ENCODE measurements around the gene C10orf90.

The C10orf90 gene

GRCh38 chr10:126650161-126650560, 20.3 kb downstream of the C10orf90 start:
- no peaks in the 10 kb centered on the region for H3K27me3 ChIP-seq (ENCODE audit: insufficient read depth, low read depth)
- no peaks in the 10 kb centered on the region for H3K36me3 ChIP-seq (ENCODE audit: insufficient read depth)
- no peak overlapping the region for H2AFZ ChIP-seq (ENCODE audit: low read depth)
- no peaks in the 10 kb centered on the region for H4K20me1 ChIP-seq (ENCODE audit: insufficient read depth)
- no peaks in the 10 kb centered on the region for H3K79me2 ChIP-seq (ENCODE audit: insufficient read depth, low read depth)
- H3K27ac ChIP-seq, result no peak overlapping the region
- no peak overlapping the region for H3K9ac ChIP-seq
- no peak overlapping the region for H3K4me3 ChIP-seq (IDR thresholded peaks at IDR 0.05; ENCODE audit: insufficient read depth, low read depth, low read length)
- no peaks in the 10 kb centered on the region for H3K4me1 ChIP-seq (ENCODE audit: low read depth, poor library complexity, severe bottlenecking)
- no peak for TF ChIP-seq CTCF (conservative IDR thresholded peaks at IDR 0.05; ENCODE audit: low read depth, low read length)
- H3K4me2 ChIP-seq, result no peak overlapping the region

DNA sequence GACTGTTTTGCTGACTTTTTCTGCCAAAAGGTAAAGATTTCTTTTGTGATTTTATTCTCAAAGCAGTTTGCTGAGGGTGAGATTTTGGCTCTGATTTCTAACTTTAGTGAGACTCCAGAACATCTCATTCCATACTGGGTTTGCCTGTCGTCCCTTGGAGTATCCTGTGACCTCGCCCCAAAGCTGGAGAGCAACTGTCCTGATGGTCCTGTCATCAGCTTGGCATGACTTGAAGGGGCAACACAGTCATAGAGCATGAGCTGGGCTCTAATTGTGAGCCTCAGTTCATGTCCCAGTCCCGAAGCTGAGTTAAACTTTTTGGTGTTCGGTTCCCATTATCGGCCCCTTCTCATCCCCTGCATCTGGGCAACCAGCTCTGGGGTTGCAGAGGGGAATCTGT, 23.4 kb downstream of the C10orf90 start:
- no peaks in the 10 kb centered on the region for H3K79me2 ChIP-seq (ENCODE audit: insufficient read depth, low read depth)
- H3K4me3 ChIP-seq (IDR thresholded peaks at IDR 0.05; ENCODE audit: insufficient read depth, low read depth, low read length), result no peak overlapping the region
- no peaks in the 10 kb centered on the region for H3K36me3 ChIP-seq (ENCODE audit: insufficient read depth)
- H3K27ac ChIP-seq, result no peak overlapping the region
- no peak for TF ChIP-seq CTCF (conservative IDR thresholded peaks at IDR 0.05; ENCODE audit: low read depth, low read length)
- H3K4me1 ChIP-seq (ENCODE audit: low read depth, poor library complexity, severe bottlenecking), result no peaks in the 10 kb centered on the region
- H3K4me2 ChIP-seq, result no peak overlapping the region
- H4K20me1 ChIP-seq (ENCODE audit: insufficient read depth), result no peaks in the 10 kb centered on the region
- no peak overlapping the region for H3K9ac ChIP-seq
- H2AFZ ChIP-seq (ENCODE audit: low read depth), result no peak overlapping the region
- H3K27me3 ChIP-seq (ENCODE audit: insufficient read depth, low read depth), result no peaks in the 10 kb centered on the region

- Histone ChIP-seq H3K79me2 (ENCODE audit: insufficient read depth, low read depth) (no peaks in the 10 kb centered on the region), H3K4me1 (ENCODE audit: low read depth, poor library complexity, severe bottlenecking) (no peaks in the 10 kb centered on the region), H4K20me1 (ENCODE audit: insufficient read depth) (no peaks in the 10 kb centered on the region), H3K4me2 (no peak overlapping the region), H2AFZ (ENCODE audit: low read depth) (no peak overlapping the region), H3K27me3 (ENCODE audit: insufficient read depth, low read depth) (no peaks in the 10 kb centered on the region), H3K4me3 (IDR thresholded peaks at IDR 0.05; ENCODE audit: insufficient read depth, low read depth, low read length) (no peak overlapping the region), H3K9ac (no peak overlapping the region), H3K27ac (no peak overlapping the region), H3K36me3 (ENCODE audit: insufficient read depth) (no peaks in the 10 kb centered on the region)
- no peak for TF ChIP-seq CTCF (conservative IDR thresholded peaks at IDR 0.05; ENCODE audit: low read depth, low read length)
Observed at GRCh38 chr10:126646110-126646509, 24.4 kb downstream of the C10orf90 start.

- Histone ChIP-seq H2AFZ (ENCODE audit: low read depth) (no peak overlapping the region), H3K79me2 (ENCODE audit: insufficient read depth, low read depth) (no peaks in the 10 kb centered on the region), H3K4me3 (IDR thresholded peaks at IDR 0.05; ENCODE audit: insufficient read depth, low read depth, low read length) (no peak overlapping the region), H3K36me3 (ENCODE audit: insufficient read depth) (no peaks in the 10 kb centered on the region), H4K20me1 (ENCODE audit: insufficient read depth) (no peaks in the 10 kb centered on the region), H3K4me1 (ENCODE audit: low read depth, poor library complexity, severe bottlenecking) (no peaks in the 10 kb centered on the region), H3K9ac (no peak overlapping the region), H3K27ac (no peak overlapping the region), H3K27me3 (ENCODE audit: insufficient read depth, low read depth) (no peaks in the 10 kb centered on the region), H3K4me2 (no peak overlapping the region)
- TF ChIP-seq CTCF (conservative IDR thresholded peaks at IDR 0.05; ENCODE audit: low read depth, low read length), result no peak
Observed at GRCh38 chr10:126640401-126640800, 30.1 kb downstream of the C10orf90 start.

GRCh38 chr10:126639084-126639483, 31.4 kb downstream of the C10orf90 start:
- no peak overlapping the region for H2AFZ ChIP-seq (ENCODE audit: low read depth)
- no peaks in the 10 kb centered on the region for H3K36me3 ChIP-seq (ENCODE audit: insufficient read depth)
- H3K4me2 ChIP-seq, result no peak overlapping the region
- H4K20me1 ChIP-seq (ENCODE audit: insufficient read depth), result no peaks in the 10 kb centered on the region
- no peaks in the 10 kb centered on the region for H3K4me1 ChIP-seq (ENCODE audit: low read depth, poor library complexity, severe bottlenecking)
- H3K4me3 ChIP-seq (IDR thresholded peaks at IDR 0.05; ENCODE audit: insufficient read depth, low read depth, low read length), result no peak overlapping the region
- H3K27ac ChIP-seq, result no peak overlapping the region
- H3K79me2 ChIP-seq (ENCODE audit: insufficient read depth, low read depth), result no peaks in the 10 kb centered on the region
- no peaks in the 10 kb centered on the region for H3K27me3 ChIP-seq (ENCODE audit: insufficient read depth, low read depth)
- no peak overlapping the region for H3K9ac ChIP-seq
- no peak for TF ChIP-seq CTCF (conservative IDR thresholded peaks at IDR 0.05; ENCODE audit: low read depth, low read length)

All from KMS-11 (cell line).